Stimulated activated CD8-positive, alpha-beta memory T cell treated with anti-CD3 and anti-CD28 coated beads, Interleukin-15, amount 100 ng/mL, for 24 hours (primary cell): Measurements from ENCODE around the gene ANKIB1.
"Not testable (repeated sequence)": the region's sequence is repeated elsewhere in the genome, so short reads cannot be mapped to it uniquely, and the experiment has no call there.

Source experiments
- DNase-seq: peaks from one replicate; pipeline ENCODE4 v3.0.0-alpha.2; 2020; ENCODE audit warnings: low read depth

Gene ANKIB1

DNA sequence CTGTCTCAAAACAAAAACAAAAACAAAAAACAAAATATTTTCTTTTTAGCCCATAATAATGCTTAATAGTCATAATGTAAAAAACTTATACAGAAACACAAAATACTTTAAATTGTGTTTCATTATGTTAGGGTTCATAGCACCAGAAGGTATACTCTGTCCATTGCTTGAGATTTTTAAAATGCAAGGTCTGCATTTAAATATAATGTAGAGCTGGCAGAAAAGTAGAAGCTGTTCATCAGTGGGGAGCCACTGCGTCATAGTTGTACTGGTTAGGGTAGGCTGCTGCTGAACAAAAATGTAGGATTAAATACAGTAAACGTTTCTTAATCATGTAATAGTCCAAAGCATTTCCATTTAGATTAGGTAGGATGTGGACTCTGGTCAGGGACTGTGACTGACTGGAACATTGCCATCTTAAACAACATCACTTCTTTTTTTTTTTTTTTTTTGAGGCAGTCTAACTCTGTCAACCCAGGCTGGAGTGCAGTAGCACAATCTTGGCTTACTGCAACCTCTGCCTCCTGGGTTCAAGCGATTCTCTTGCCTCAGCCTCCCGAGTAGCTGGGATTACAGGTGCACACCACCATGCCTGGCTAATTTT, 85.2 kb downstream of the ANKIB1 start:
- no peak for DNase-seq

DNA sequence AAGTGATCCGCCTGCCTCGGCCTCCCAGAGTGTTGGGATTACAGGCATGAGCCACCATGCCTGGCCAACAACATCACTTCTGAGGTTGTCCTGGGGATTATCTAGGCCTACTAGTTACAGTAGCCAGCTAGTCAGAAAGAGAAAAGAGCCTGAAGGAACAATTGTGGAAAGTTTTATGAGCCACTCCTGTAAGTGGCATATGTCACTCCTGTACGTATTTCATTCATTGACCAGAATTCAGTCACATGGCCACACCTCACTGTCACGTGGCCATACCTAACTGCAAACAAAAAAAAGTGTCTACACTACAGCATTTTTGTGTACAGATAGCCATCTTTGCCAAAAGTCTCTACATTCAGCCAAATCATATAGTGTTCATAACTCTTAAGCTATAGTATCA, 85.7 kb downstream of the ANKIB1 start:
- no peak for DNase-seq

DNA sequence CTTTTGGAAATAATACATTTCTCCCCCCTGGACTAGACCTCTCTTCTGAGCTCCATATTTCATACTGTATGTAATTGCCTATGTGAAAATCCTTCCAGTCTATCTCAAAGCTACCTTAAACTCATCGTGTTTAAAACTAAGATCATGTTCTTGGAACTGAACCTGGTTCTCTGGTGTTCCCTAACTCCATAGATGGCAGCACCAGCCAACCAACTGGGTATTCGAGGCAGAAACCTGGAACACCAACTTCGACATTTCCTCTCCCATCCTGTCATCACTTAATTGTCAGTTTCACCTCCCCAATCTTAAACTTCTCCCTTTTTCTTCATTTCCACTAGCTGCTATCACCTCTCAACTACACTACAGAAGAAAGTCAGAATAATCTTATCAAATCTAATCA, 87.0 kb downstream of the ANKIB1 start:
- no peak for DNase-seq

DNA sequence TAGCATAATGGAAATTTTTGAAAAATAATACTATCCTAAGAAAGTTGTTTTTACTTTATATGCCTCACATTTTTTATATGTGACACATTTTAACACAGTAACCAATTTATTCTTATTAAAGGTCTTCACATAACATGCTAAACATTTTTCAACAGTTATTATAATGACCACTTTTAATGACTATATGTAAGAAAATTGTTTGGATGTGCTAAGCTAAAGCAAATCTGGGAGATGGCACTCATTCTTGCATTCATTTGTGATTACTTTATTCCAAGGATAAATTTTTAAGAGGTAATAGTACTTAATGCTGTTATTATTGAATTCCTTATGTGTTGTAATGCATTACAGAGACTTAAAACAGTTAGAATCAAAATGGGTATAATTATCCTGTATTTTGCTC, 88.1 kb downstream of the ANKIB1 start:
- DNase-seq: no peak

DNA sequence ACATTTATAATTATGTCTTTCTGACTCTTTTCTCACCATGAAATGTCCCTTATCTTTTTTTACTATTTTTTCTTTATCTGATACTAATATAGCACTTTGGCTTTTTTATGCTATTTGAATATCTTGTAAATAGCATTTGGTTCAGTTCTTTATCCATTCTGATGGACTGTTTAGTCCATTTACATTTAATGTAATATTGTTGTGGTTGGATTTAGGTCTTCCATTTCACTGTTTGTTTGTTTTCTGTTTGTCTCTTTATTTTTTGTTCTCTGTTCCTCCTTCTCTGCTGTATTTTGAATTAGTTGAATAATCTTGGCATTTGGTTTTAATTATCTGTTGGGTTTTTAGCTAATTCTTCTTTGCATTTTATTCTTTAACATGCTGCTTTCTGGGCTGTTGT, 89.8 kb downstream of the ANKIB1 start:
- DNase-seq: no peak

DNA sequence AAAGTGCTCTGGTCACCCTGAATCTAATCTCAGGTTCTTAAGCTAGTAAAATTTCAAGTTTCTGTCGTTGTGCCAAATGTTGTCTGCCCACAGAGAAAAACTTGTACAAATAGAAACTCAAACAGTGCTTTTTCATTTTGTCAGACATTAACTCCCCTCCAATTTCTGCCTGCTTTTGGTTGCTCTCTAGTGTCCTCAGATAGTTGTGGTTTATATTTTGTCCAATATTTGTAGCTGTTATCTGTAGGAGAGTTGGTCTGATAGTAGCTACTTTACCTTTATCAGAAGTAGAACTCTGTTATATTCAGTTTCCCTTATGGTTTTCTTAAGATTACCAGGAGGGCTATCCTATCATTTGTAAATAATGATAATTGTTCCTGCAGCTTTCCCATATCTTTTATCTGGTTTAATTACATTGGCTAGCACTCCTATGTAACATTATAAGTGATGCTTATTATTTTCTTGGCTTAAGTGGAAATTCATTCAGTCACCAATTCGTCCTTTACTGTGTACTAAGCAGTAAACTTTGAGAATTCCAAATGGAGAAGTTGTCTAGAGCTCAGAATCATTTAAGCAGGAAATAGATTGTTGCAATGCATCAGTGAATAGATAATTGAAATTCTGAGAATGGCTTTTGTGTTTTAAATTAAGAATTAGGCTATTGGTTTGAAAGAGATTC, 91.0 kb downstream of the ANKIB1 start:
- DNase-seq: no peak

DNA sequence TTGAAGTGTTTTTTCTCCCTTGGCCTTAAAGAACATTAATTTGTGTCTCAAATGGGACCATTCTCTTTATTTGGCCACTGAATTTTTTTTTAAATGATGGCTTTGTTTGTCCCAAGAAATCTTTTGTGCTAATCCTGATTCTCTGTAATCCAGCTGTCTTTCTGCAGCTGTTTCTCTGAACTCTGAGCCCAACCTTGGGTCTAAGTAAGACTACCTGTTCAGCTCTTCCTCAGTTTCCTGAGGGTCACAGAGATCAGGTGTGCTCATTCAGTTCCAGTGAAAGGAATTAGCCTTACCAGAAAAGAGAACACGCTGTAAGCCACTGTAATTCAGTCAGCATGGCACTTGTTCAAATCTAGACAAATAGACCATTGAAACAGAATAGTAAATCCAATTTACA, 94.2 kb downstream of the ANKIB1 start:
- no peak for DNase-seq

DNA sequence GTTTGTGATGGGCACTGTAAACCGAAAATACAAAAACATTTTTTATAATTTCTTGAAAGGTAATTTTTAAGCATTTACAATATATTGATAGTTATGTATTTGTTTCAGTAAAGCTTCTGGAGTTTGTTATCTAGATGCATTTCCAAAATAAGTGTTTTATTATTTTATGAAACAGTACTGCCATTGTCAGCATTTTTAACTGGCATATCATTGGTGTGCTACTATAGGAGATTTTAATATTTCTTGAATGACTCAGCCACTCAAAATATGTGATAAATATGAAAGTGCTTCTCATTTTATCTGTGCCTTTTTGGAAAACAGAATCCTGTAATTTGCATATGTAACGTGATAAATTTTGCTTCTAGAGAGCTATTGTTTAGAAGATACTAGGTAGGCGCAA, 97.9 kb downstream of the ANKIB1 start:
- DNase-seq: no peak

DNA sequence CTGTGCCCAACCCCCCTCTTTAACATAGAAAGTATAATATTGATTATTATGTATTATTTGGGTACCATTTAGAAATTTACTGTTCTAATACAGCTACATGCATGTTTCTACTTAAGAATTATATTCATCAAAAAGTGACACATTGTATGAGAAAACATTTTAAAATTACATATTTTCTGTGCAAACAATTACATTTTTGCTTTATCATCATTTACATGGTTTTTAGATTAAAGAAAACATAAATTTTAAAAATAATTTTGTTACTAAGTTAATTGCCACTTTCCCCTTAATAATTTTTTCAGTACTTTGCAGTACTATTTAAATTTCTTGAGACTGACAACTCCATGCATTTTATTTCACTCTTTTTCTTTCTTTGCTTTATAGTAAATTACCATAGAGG, 106.2 kb downstream of the ANKIB1 start:
- no peak for DNase-seq

DNA sequence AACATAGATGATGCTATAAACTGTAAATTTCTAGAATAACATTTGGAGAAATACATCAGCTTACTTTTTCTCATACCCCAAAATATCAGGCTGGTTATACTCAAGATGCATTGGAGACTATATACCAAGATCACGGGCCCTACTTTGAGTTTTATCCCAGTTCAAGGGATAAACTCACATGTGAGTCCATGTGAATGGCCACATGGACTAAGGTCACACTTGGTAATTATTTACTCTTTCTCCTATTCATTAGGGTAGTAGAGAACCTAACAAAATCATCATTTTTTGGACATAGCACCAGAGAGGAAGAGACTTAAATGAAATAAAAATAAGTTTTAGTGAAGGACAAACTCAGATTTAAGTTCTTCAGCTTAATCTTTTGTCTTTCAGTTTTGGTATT, 108.4 kb downstream of the ANKIB1 start:
- no peak for DNase-seq

DNA sequence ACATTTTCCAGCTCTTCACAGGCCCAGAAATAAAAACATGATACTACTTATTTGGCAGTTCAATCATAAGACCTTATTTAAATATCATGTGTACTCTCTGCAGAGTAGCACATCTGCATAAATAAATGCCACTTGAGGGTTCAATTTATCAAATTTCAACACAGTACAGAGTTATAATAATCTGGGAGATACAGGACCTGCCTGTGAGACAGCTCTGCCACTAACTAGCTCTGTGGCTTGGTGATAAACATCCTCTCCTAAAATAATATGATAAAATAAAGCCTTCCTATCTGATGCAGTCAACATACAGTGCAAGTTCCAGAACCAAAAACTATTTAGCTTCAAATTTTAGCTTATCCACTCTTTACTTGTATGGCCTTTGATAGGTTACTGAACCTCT, 110.6 kb downstream of the ANKIB1 start:
- DNase-seq: no peak

DNA sequence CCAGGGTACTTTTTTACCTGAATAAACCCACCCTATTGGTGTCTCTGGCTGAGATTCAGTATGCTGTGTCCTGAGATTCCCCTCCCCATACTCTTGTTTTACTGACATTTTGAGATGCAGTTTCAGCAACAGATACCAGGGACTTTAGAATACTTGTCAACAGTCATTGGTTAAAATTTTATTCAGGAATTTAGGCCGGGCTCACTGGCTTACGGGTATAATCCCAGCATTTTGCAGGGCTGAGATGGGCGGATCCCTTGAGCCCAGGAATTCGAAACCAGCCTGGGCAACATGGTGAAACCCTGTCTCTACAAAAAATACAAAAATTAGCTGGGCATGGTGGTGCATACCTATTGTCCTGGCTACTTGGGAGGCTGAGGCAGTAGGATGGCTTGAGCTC, 111.5 kb downstream of the ANKIB1 start:
- DNase-seq: no peak

DNA sequence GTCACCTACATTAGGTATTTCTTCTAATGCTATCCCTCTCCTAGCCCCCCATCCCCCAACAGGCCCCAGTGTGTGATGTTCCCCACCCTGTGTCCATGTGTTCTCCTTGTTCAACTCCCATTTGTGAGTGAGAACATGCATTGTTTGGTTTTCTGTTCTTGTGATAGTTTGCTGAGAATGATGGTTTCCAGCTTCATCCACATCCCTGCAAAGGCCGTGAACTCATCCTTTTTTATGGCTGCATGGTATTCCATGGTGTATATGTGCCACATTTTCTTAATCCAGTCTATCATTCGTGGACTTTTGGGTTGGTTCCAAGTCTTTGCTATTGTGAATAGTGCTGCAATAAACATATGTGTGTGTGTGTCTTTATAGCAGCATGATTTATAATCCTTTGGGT, 113.4 kb downstream of the ANKIB1 start:
- not testable (repeated sequence) for DNase-seq

DNA sequence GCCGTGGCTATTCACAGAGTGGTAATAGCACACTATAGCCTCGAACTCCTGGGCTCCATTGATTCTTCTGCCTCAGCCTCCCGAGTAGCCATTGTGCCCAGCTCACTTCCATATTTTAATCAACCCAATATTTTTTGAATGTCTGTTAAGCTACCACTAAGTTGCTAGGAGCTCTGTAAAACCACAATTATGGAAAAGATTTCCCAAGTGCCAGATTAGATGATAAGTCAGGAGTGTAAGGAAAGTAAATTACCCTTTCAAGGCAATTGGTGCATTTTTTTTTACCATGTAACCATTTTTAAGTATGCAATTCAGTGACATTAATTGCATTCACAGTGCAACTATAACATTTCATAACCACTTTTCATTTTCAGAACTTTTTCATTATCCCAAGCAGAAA, 114.0 kb downstream of the ANKIB1 start:
- DNase-seq: no peak

DNA sequence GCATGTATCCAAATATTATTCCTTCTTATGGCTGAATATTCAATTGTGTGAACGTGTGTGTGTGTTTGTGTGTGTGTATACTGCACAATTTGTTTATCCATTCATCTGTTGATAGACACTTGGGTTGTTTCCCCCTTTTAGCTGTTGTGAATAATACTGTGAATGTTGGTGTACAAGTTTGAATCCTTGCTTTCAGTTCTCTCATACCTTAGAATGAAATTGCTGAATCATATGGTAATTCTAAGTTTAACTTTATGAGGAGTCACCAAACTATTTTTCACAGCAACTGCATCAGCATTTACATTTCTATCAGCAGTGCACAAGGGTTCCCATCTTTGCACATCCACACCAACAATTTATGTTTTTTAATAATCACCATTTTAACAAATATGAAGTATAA, 114.6 kb downstream of the ANKIB1 start:
- DNase-seq: no peak

DNA sequence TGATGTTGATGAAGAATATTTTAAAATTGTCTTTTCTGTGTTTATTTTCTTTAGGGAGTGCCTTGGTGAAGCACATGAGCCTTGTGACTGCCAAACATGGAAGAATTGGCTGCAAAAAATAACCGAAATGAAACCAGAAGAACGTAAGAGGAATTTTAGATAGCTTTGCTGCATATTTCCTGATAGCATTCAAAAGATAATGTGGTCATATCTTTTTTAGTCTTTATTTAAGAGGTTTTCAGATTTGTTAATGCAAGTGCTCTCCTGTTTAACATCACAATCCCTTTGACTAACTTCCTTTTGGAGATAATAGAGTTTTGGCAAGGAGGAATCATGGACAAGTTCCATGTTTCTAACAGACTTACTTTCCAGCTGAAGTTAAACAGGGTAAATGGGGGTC, 116.4 kb downstream of the ANKIB1 start:
- no peak for DNase-seq

DNA sequence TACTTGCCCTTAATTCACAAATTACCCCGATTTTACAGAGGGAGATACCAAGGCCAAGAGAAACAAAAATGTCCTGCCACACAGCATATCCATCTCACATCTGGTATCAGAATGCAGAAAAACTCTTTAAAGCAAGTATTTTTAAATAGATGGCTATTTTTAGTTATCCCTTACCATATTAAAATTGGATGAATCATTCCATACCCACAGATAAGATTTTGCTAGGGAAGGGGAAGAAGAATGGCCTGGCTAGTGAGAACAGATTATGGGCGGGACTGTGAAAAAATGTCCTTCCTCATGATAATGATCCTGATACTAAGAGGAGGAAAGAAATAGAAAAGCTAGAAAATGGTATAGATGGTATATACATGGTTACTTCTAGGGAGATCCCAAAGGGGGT, 121.0 kb downstream of the ANKIB1 start:
- DNase-seq: no peak

DNA sequence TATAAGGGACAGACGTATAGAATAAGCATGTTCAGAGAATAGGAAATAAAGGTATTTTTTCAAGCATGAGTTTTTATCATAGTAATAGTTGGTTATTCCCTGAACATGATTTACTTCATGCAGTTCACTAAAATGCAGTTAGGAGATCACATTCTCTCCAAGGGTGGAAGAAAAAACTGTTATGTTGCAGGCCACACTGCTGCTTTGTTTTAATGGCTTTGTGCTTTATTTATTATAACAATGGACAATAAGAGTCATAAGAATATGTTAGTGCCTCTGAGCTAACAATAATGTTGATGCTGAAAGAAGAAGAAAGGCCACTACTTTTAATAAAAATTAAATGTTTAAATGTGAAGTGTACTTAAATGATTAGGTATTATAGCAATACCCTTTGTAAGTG, 123.0 kb downstream of the ANKIB1 start:
- DNase-seq: no peak

DNA sequence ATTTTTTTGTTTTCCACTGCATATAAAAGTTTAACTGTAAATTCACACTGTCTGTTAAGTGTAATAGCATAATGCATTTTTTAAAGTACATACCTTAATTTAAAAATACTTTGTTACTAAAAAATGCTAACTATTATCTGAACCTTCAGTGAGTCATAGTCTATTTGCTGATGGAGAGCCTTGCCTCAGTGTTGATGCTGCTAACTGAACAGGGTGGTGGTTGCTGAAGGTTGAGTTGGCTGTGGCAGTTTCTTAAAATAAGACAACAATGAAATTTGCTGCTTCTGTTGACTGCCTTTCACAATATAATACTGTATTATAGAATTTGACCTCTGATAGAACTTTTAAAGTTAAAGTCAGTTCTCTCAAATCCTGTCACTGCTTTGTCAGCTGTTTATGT, 129.2 kb downstream of the ANKIB1 start:
- DNase-seq: no peak

DNA sequence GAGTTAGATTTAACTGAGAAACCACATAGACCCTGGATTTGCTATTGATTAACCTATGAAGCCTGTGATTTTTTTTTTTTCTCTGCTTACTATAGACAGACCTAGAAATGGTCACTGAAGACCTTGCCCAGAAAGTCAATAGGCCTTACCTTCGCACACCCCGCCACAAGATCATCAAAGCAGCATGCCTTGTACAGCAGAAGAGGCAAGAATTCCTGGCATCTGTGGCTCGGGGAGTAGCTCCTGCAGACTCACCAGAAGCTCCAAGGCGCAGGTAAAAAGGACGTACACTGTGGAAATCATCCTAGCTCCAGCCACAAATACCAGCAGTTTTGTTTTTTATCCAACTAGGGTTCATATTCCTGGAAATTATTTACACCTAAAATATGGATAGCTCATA, 145.3 kb downstream of the ANKIB1 start:
- no peak for DNase-seq

DNA sequence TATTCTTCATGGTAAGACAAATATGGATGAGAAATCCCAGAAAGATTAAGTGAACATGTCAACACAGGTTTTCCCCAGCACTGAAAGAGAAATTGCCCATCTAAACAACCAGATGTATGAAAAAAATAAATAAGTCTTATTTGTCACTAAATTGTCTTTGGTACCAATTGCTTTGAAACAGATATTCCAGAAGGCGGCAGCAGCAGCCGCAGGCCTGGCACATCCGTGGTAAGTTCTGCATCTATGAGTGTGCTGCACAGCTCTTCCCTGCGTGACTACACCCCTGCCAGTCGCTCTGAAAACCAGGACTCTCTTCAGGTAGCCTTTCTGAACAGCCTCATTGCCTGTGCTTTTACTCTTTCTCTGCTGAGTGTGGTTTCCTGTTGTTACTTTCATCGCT, 151.8 kb downstream of the ANKIB1 start:
- DNase-seq: no peak

DNA sequence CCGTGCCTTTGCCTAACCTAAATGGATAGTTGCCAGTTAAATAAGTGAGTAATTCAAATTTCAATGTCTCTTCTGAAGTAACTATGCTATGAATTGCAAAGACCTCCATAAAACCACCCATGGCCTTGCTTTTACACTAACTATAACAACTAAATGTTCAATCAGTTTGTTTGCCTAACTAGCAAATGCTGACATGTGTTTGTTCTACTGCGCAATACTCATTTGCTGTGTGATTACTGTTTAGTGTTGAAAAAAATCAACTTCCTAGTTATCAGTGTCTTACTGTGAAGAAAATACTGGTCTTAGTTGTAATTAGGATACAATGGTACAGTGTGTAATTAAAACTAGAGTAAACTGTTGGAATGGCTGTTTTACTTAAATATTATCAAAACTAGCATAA, 154.2 kb downstream of the ANKIB1 start:
- no peak for DNase-seq

DNA sequence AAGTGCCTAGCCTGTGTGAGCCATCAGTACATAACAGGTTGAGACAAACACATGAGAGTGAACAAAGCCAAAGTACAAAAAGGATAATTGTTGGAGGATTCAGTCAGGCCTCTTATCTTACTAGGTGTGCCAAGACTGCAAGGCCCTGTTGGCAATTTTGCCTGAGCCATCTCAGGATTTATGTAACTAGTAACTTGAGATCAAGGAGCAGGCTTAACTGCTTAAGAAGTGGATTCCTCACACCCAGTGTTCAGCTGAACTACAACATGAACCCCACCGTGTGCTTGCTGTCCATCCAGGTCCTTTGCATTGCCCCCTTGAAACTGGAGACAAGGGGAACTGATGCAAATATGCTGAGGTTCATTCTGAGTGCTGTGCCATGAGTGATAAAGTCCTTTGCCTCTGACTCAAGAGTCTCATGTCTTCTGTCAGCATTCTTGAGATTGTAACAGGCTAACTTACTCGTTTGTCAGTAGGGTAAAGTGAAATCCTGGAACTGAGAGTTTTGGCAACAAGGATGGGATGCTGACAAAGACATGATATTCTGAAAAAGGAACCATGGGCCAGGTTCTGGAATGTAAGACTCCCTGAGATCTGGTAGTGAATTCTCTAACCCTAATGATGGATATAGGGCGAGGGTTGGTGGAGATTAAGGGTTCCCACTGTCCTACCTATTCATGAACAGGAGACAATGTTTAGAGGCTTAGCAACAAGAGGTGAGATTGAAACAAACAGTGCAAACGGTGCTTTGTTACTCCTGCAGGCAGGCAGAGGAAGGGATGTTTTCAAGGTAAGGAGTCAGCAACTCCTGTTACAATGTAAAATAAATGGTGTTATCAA, 157.4 kb downstream of the ANKIB1 start:
- no peak for DNase-seq

DNA sequence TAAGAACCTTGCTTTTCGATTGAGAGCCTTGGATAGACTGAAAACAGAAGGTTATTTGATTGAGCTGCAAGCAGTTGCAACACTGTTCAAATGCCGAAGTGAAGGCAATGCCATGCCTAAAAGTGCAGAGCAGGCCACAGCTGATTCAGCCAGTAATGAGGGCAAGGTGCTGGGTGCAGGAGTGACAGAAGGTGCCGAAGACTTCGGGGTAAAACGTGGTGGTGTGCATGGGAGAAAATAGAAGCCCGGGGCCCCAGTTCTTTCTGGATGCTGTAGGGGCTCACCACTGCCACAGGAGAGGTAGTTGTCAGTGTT, 157.9 kb downstream of the ANKIB1 start:
- DNase-seq: no peak
